H1 (cell line): ENCODE results near the gene ACAT2. TPM values are rescaled to one million over a fixed set of nuclear protein-coding genes. Genes with fewer than 3 reads are reported as not detected.

Experiments used
- BACH1 ChIP-seq: IDR thresholded peaks from 2 replicates; pipeline ENCODE4 v1.6.1; 2012; ENCODE audit warnings: low read length, improper control_type of control experiment
- BRCA1 ChIP-seq: IDR thresholded peaks from 2 replicates; pipeline ENCODE4 v1.6.1; 2012; ENCODE audit warnings: low read depth, low read length, improper control_type of control experiment
- CHD1 ChIP-seq: IDR thresholded peaks from 2 replicates; pipeline ENCODE4 v1.6.1; 2012; ENCODE audit warnings: low read depth, low read length, improper control_type of control experiment
- SIX5 ChIP-seq: IDR thresholded peaks from 2 replicates; pipeline ENCODE4 v1.6.1; 2011; ENCODE audit warnings: mild to moderate bottlenecking, low read depth, low read length
- SP4 ChIP-seq: IDR thresholded peaks from 2 replicates; pipeline ENCODE4 v1.6.1; 2012; ENCODE audit warnings: low read length, inconsistent platforms
- SRF ChIP-seq: IDR thresholded peaks from 2 replicates; pipeline ENCODE4 v1.6.1; 2011; ENCODE audit warnings: mild to moderate bottlenecking, low read depth, low read length, moderate library complexity
- YY1 ChIP-seq: IDR thresholded peaks from 2 replicates; pipeline ENCODE4 v1.6.1; 2011; ENCODE audit warnings: low read depth, mild to moderate bottlenecking, low read length
- polyA plus RNA-seq, 7 experiments: library from polyadenylated mRNA; depleted of rRNA in 3 of 7; stranded (reverse) in 5 of 7; unstranded in 2 of 7; fragments of >200 nt in 5 of 7; fragments of 200-250 nt in 2 of 7; gene quantifications; 1 replicate in 5 of 7; 2 replicates in 1 of 7; 4 replicates in 1 of 7; pipeline versions ENCODE4 v1.2.1 to v1.2.3, GENCODE V29; 2011 to 2013; ENCODE audit warnings: missing spikeins in 2 of 7, mixed read lengths in 2 of 7
- total RNA-seq: library from RNA; stranded (reverse); fragmentation: NEBNext Ultra II Directional; extraction: Animal tissue kit (Norgen Biotek cat#: 25700); gene quantifications from 2 replicates; pipeline ENCODE4 v1.2.1, GENCODE V29; 2021
- TF ChIP-seq, protein P1 (sequence below): IDR thresholded peaks from 2 replicates; pipeline ENCODE4 v1.6.1; 2011; ENCODE audit warnings: low read depth, mild to moderate bottlenecking, low read length; ENCODE audit not compliant: insufficient read depth
- TF ChIP-seq, protein P2 (sequence below), 3 experiments: IDR thresholded peaks; 1 replicate in 2 of 3; 2 replicates in 1 of 3; pipeline versions ENCODE4 v1.5.1 to v1.6.1; 2011; ENCODE audit warnings: low read length in 3 of 3, mild to moderate bottlenecking in 3 of 3, inconsistent platforms in 2 of 3, low read depth in 1 of 3, moderate library complexity in 1 of 3; ENCODE audit not compliant: insufficient read depth in 1 of 3; ENCODE audit errors: control extremely low read depth in 1 of 3

ACAT2 gene
- total and polyA plus RNA-seq, 2 of the 8 experiments (the other 6 are each of a cell fraction or from before 2014, with no cell fraction given), result 61.6 to 166 TPM

DNA sequence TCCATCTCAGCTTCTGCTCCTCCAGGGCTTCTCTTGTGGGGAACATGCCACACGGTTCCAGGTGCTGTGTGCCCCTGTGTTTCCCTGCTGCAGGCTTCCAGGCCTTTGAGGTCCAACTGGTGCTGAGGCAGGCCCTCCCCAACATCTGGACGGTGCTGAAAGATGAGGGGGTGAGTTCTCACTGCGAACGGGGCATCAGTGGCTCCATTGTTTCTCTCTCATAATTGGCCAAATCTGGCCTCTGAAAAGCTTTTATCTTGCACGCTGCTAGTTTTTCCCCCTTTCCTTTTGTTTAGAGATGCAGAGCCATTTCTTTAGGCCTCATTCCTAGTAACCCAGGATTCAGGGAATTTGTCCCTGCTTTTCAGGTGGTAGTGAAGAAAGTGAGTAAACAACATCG, 46.8 kb downstream of the ACAT2 start (continued):
- TF ChIP-seq, protein P1, sequence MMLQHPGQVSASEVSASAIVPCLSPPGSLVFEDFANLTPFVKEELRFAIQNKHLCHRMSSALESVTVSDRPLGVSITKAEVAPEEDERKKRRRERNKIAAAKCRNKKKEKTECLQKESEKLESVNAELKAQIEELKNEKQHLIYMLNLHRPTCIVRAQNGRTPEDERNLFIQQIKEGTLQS, result no peak
- TF ChIP-seq, protein P2, sequence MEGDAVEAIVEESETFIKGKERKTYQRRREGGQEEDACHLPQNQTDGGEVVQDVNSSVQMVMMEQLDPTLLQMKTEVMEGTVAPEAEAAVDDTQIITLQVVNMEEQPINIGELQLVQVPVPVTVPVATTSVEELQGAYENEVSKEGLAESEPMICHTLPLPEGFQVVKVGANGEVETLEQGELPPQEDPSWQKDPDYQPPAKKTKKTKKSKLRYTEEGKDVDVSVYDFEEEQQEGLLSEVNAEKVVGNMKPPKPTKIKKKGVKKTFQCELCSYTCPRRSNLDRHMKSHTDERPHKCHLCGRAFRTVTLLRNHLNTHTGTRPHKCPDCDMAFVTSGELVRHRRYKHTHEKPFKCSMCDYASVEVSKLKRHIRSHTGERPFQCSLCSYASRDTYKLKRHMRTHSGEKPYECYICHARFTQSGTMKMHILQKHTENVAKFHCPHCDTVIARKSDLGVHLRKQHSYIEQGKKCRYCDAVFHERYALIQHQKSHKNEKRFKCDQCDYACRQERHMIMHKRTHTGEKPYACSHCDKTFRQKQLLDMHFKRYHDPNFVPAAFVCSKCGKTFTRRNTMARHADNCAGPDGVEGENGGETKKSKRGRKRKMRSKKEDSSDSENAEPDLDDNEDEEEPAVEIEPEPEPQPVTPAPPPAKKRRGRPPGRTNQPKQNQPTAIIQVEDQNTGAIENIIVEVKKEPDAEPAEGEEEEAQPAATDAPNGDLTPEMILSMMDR (IDR thresholded peaks at IDR 0.05; ENCODE audit: control extremely low read depth in 1 of 3, insufficient read depth in 1 of 3, low read depth in 1 of 3, low read length in 3 of 3), result no peak
- TF ChIP-seq SP4 (no peak), SRF (no peak), YY1 (no peak), SIX5 (no peak), BACH1 (no peak), CHD1 (no peak), BRCA1 (no peak)
